H1 (cell line): Measurements from ENCODE around the gene SLFN12. TPM values are rescaled to one million over a fixed set of nuclear protein-coding genes. Genes with fewer than 3 reads are reported as not detected.

Source experiments
- CTCF ChIA-PET: fragments of 300-600 bp; sonication (Branson Sonifier 250); formaldehyde crosslinking; loops from one replicate; lab custom pipeline; 2021; ENCODE audit not compliant: partially characterized antibody; lab: Charles Lee
- POLR2A ChIA-PET: fragments of 300-600 bp; sonication (Branson Sonifier 250); formaldehyde crosslinking; loops from one replicate; lab custom pipeline; 2021; ENCODE audit warnings: inconsistent platforms; ENCODE audit not compliant: partially characterized antibody; lab: Charles Lee
- DNase-seq, 2 experiments: peaks; one replicate each; pipeline versions ENCODE4 v3.0.0 to v3.0.0-alpha.2; 2010 to 2022; ENCODE audit warnings: low spot score in 2 of 2, low read depth in 1 of 2, mixed read lengths in 1 of 2
- FAIRE-seq: peaks from 2 replicates; lab custom pipeline; 2011; peaks lifted over from hg19 to GRCh38; lab: Jason Lieb, UNC
- H2AFZ ChIP-seq: 2 replicates; pipeline ENCODE4 v1.8.1; 2012; ENCODE audit warnings: low read length, inconsistent platforms
- H2AK5ac ChIP-seq: 2 replicates; pipeline ENCODE4 v1.6.1; 2013; ENCODE audit warnings: low read depth, low read length
- H2BK120ac ChIP-seq: replicated peaks from 2 replicates; pipeline ENCODE3; 2013; ENCODE audit warnings: low read depth, low read length, inconsistent platforms
- H2BK12ac ChIP-seq: 2 replicates; pipeline ENCODE4 v1.6.1; 2013; ENCODE audit warnings: low read depth, low read length
- H2BK15ac ChIP-seq: 2 replicates; pipeline ENCODE4 v1.6.1; 2013; ENCODE audit warnings: low read length
- H2BK20ac ChIP-seq: 2 replicates; pipeline ENCODE4 v1.6.1; 2013; ENCODE audit warnings: low read length
- H2BK5ac ChIP-seq: 2 replicates; pipeline ENCODE4 v1.6.1; 2013; ENCODE audit warnings: low read depth, low read length
- H3K14ac ChIP-seq: 2 replicates; pipeline ENCODE4 v1.6.1; 2013; ENCODE audit warnings: inconsistent platforms; ENCODE audit not compliant: insufficient read length
- H3K18ac ChIP-seq: 2 replicates; pipeline ENCODE4 v1.6.1; 2013; ENCODE audit warnings: low read length; ENCODE audit errors: extremely low read depth
- H3K23ac ChIP-seq: 2 replicates; pipeline ENCODE4 v1.6.1; 2013; ENCODE audit warnings: inconsistent platforms; ENCODE audit not compliant: insufficient read length
- H3K23me2 ChIP-seq: 2 replicates; pipeline ENCODE4 v1.6.1; 2013; ENCODE audit warnings: low read depth, low read length
- H3K27ac ChIP-seq: 2 replicates; pipeline ENCODE4 v1.6.1; 2011; ENCODE audit warnings: low read depth, low read length, inconsistent platforms
- H3K27me3 ChIP-seq, 4 experiments: replicated peaks in 1 of 4; 1 replicate in 1 of 4; 2 replicates in 3 of 4; pipeline versions ENCODE4 v1.6.1 to v1.8.1; 2011 to 2013; ENCODE audit warnings: low read length in 3 of 4, mild to moderate bottlenecking in 3 of 4, inconsistent platforms in 2 of 4, mixed read lengths in 2 of 4, moderate library complexity in 1 of 4; ENCODE audit not compliant: control insufficient read depth in 3 of 4, insufficient read depth in 3 of 4; ENCODE audit errors: extremely low read depth in 1 of 4
- H3K36me3 ChIP-seq, 4 experiments: 2 replicates each; pipeline versions ENCODE4 v1.6.1 to v1.8.1; 2011 to 2013; ENCODE audit warnings: mild to moderate bottlenecking in 4 of 4, low read length in 3 of 4, moderate library complexity in 2 of 4, control low read depth in 1 of 4, inconsistent platforms in 1 of 4; ENCODE audit not compliant: insufficient read depth in 4 of 4, control insufficient read depth in 2 of 4
- H3K4ac ChIP-seq: replicated peaks from 2 replicates; pipeline ENCODE3; 2013; ENCODE audit warnings: low read length, low read depth, mixed read lengths, inconsistent platforms; ENCODE audit not compliant: insufficient read length
- H3K4me1 ChIP-seq, 4 experiments: replicated peaks in 1 of 4; 1 replicate in 1 of 4; 2 replicates in 3 of 4; pipeline versions ENCODE4 v1.6.1 to v1.8.1; 2011 to 2013; ENCODE audit warnings: low read length in 3 of 4, inconsistent platforms in 2 of 4, mixed read lengths in 1 of 4; ENCODE audit not compliant: insufficient read depth in 4 of 4, control insufficient read depth in 3 of 4
- H3K4me2 ChIP-seq, 2 experiments: 2 replicates each; pipeline versions ENCODE4 v1.6.1 to v1.8.1; 2011 to 2013; ENCODE audit warnings: low read depth in 2 of 2, low read length in 2 of 2, control low read depth in 1 of 2, inconsistent platforms in 1 of 2, mild to moderate bottlenecking in 1 of 2; ENCODE audit not compliant: insufficient read depth in 1 of 2
- H3K4me3 ChIP-seq, 4 experiments: fragments of 200-600, 300-600 bp in 1 of 4; sonication (generic), shearing (Covaris generic), sonication (Bioruptor Twin) in 1 of 4; 2 replicates each; pipeline versions ENCODE4 v1.5.1 to v1.8.1; 2011 to 2016; ENCODE audit warnings: low read length in 4 of 4, low read depth in 3 of 4, control low read depth in 2 of 4, inconsistent platforms in 2 of 4, mild to moderate bottlenecking in 2 of 4, mixed read lengths in 1 of 4, moderate library complexity in 1 of 4; ENCODE audit not compliant: insufficient read depth in 2 of 4; ENCODE audit errors: extremely low read depth in 1 of 4
- H3K56ac ChIP-seq: replicated peaks from 2 replicates; pipeline ENCODE3; 2013; ENCODE audit warnings: low read depth, mild to moderate bottlenecking, mixed read lengths, low read length, inconsistent platforms; ENCODE audit not compliant: insufficient read length
- H3K79me1 ChIP-seq: 2 replicates; pipeline ENCODE4 v1.6.1; 2013; ENCODE audit warnings: low read depth, low read length, control low read depth
- H3K79me2 ChIP-seq, 2 experiments: 2 replicates each; pipeline versions ENCODE4 v1.6.1 to v1.8.1; 2012 to 2013; ENCODE audit warnings: low read length in 2 of 2, mild to moderate bottlenecking in 2 of 2, inconsistent platforms in 1 of 2; ENCODE audit not compliant: insufficient read depth in 2 of 2, control insufficient read depth in 1 of 2
- H3K9ac ChIP-seq, 4 experiments: replicated peaks in 1 of 4; 1 replicate in 1 of 4; 2 replicates in 3 of 4; pipeline versions ENCODE4 v1.6.1 to v1.8.1; 2011 to 2013; ENCODE audit warnings: low read depth in 3 of 4, low read length in 3 of 4, control low read depth in 2 of 4, mild to moderate bottlenecking in 2 of 4, moderate library complexity in 2 of 4, inconsistent platforms in 1 of 4; ENCODE audit errors: extremely low read depth in 1 of 4
- H3K9me3 ChIP-seq, 2 experiments: 2 replicates each; pipeline versions ENCODE4 v1.6.1 to v1.8.1; 2012 to 2013; ENCODE audit warnings: mild to moderate bottlenecking in 2 of 2, moderate library complexity in 2 of 2, control low read depth in 1 of 2, inconsistent platforms in 1 of 2, low read depth in 1 of 2, low read length in 1 of 2, mixed read lengths in 1 of 2; ENCODE audit not compliant: insufficient read depth in 2 of 2
- H4K20me1 ChIP-seq, 2 experiments: replicated peaks in 1 of 2; 2 replicates each; pipeline versions ENCODE3 to v1.8.1; 2011 to 2013; ENCODE audit warnings: inconsistent platforms in 2 of 2, low read length in 2 of 2, mild to moderate bottlenecking in 1 of 2; ENCODE audit not compliant: insufficient read depth in 2 of 2, control insufficient read depth in 1 of 2
- H4K5ac ChIP-seq: 2 replicates; pipeline ENCODE4 v1.6.1; 2013; ENCODE audit warnings: low read length, low read depth, mixed read lengths, inconsistent platforms; ENCODE audit not compliant: insufficient read length
- H4K8ac ChIP-seq: 2 replicates; pipeline ENCODE4 v1.8.0; 2013; ENCODE audit warnings: mild to moderate bottlenecking, moderate library complexity, low read length, inconsistent platforms; ENCODE audit not compliant: insufficient read depth; ENCODE audit errors: extremely low read depth
- H4K91ac ChIP-seq: replicated peaks from 2 replicates; pipeline ENCODE3; 2013; ENCODE audit warnings: low read length, mixed read lengths, inconsistent platforms; ENCODE audit not compliant: insufficient read length
- ASH2L ChIP-seq: fragments of 200-600, 300-600 bp; sonication (generic); IDR thresholded peaks from one replicate; pipeline ENCODE4 v1.7.1; 2017; ENCODE audit warnings: low read length
- CHD2 ChIP-seq: IDR thresholded peaks from 2 replicates; pipeline ENCODE4 v1.6.1; 2012; ENCODE audit warnings: low read length, improper control_type of control experiment
- FOSL1 ChIP-seq: IDR thresholded peaks from 2 replicates; pipeline ENCODE4 v1.6.1; 2011; ENCODE audit warnings: mild to moderate bottlenecking, low read depth, low read length, moderate library complexity; ENCODE audit not compliant: insufficient read depth
- GTF2F1 ChIP-seq: IDR thresholded peaks from 2 replicates; pipeline ENCODE4 v1.6.1; 2012; ENCODE audit warnings: low read depth, low read length, improper control_type of control experiment, borderline replicate concordance
- POLR2AphosphoS5 ChIP-seq: IDR thresholded peaks from 2 replicates; pipeline ENCODE4 v1.6.1; 2011; ENCODE audit warnings: low read depth, low read length
- SP1 ChIP-seq: IDR thresholded peaks from 2 replicates; pipeline ENCODE4 v1.6.1; 2011; ENCODE audit warnings: low read depth, low read length
- SP4 ChIP-seq: IDR thresholded peaks from 2 replicates; pipeline ENCODE4 v1.6.1; 2012; ENCODE audit warnings: low read length, inconsistent platforms
- TAF1 ChIP-seq: IDR thresholded peaks from 2 replicates; pipeline ENCODE4 v1.6.1; 2011; ENCODE audit warnings: mild to moderate bottlenecking, low read depth, low read length
- WGBS, 2 experiments: shearing (Covaris generic) in 1 of 2; methylation state at CpG; one replicate each; pipeline versions ENCODE4 v1.1.6 to v1.1.7; 2013 to 2015; ENCODE audit warnings: low lambda C conversion rate in 2 of 2, mixed read lengths in 2 of 2, inconsistent platforms in 1 of 2, low coverage in 1 of 2, missing lambda C conversion rate in 1 of 2; ENCODE audit not compliant: insufficient replicate concordance in 2 of 2, insufficient coverage in 1 of 2, insufficient read length in 1 of 2; ENCODE audit errors: extremely low coverage in 1 of 2, missing lambda C conversion rate in 1 of 2; 5-methylcytosine and 5-hydroxymethylcytosine counted together
- long read RNA-seq, 2 experiments: library from RNA in 1 of 2; library from capped mRNA in 1 of 2; stranded (forward); transcript quantifications; one replicate each; pipeline ENCODE4 v2.0.0, GENCODE V29; 2021; ENCODE audit warnings: inconsistent platforms in 1 of 2
- polyA minus RNA-seq, 3 experiments: library from RNA; depleted of rRNA, polyadenylated mRNA; stranded (reverse); fragments of >200 nt; gene quantifications; 1 replicate in 2 of 3; 2 replicates in 1 of 3; pipeline ENCODE4 v1.2.3, GENCODE V29; 2011
- polyA plus RNA-seq, 7 experiments: library from polyadenylated mRNA; depleted of rRNA in 3 of 7; stranded (reverse) in 5 of 7; unstranded in 2 of 7; fragments of >200 nt in 5 of 7; fragments of 200-250 nt in 2 of 7; gene quantifications; 1 replicate in 5 of 7; 2 replicates in 1 of 7; 4 replicates in 1 of 7; pipeline versions ENCODE4 v1.2.1 to v1.2.3, GENCODE V29; 2011 to 2013; ENCODE audit warnings: missing spikeins in 2 of 7, mixed read lengths in 2 of 7
- total RNA-seq: library from RNA; stranded (reverse); fragmentation: NEBNext Ultra II Directional; extraction: Animal tissue kit (Norgen Biotek cat#: 25700); gene quantifications from 2 replicates; pipeline ENCODE4 v1.2.1, GENCODE V29; 2021

SLFN12 gene
- total RNA-seq (9.4 and 10.7 TPM in 2 replicates), polyA plus RNA-seq (2011; rRNA removed) (1.3 and 1.6 TPM in 2 replicates), polyA minus RNA-seq (2011; rRNA and poly(A)+ RNA removed) (4.9 and 7.3 TPM in 2 replicates)
- polyA plus RNA-seq (2011; cell fraction: cytosol; rRNA removed): 2.8 TPM
- polyA plus RNA-seq (2011; cell fraction: nucleus; rRNA removed): 2.5 TPM
- polyA plus RNA-seq (2012, experiment 1 of 2): 2.9 to 5.6 TPM (median 4.0 TPM) in 4 replicates
- 0.41 TPM for polyA plus RNA-seq (2012, experiment 2 of 2)
- polyA plus RNA-seq (2013, experiment 1 of 2): 4.9 TPM
- 4.9 TPM for polyA plus RNA-seq (2013, experiment 2 of 2)
- 1.8 TPM for polyA minus RNA-seq (2011; cell fraction: cytosol; rRNA and poly(A)+ RNA removed)
- 11.1 TPM for polyA minus RNA-seq (2011; cell fraction: nucleus; rRNA and poly(A)+ RNA removed)
- long read RNA-seq, experiment 1, partial matches to known transcripts: 0 of 1 reads
- long read RNA-seq, experiment 1, other reads (novel, unspliced or antisense): 1 of 1 reads
- long read RNA-seq, experiment 2, partial matches to known transcripts: 1 of 3 reads
- long read RNA-seq, experiment 2, other reads (novel, unspliced or antisense): 1 of 3 reads

- H2BK5ac ChIP-seq: peak within 1 kb of the TSS; percentile 90; the same call in 1 of the 2 replicates
- peak within 1 kb of the TSS in 3 of 4 experiments; percentile 70 to 71 (median 71); a peak in 6 of 7 replicates for H3K9ac ChIP-seq
- no peaks in the 10 kb centered on the region for H3K9me3 ChIP-seq
- H2BK120ac ChIP-seq: no peak within 1 kb of the TSS
- peak within 1 kb of the TSS; percentile 37 to 65 (median 56) for H3K4me3 ChIP-seq
- H3K18ac ChIP-seq: peak within 1 kb of the TSS; percentile 62
- FAIRE-seq (peak; percentile 93), DNase-seq (peak; percentile 70 to 71)
- H3K14ac ChIP-seq: no peak within 1 kb of the TSS
- H3K79me1 ChIP-seq: no peaks in the 10 kb centered on the region
- peak within 1 kb of the TSS; percentile 73 for H3K56ac ChIP-seq
- H3K79me2 ChIP-seq: 0 out of 4 replicates have a peak, but pooled peaks cover 0 to under 1% of the 10 kb centered on the region in 2 experiments
- POLR2A ChIA-PET: interaction anchor here (0.5 to 2.4 kb wide), 9 partner anchors 12 to 291 kb away, joined by 3 to 38 read pairs (median 5); partner anchors contain the start of genes NLE1 and SLFN13
- 1% methylated on average over 22 of the region's 22 CpGs; no CpG with 5 or more reads in 1 of the 2 experiments for WGBS, 2 experiments
- H4K91ac ChIP-seq: peak within 1 kb of the TSS; percentile 67
- peaks cover 0 to 3% of the 10 kb centered on the region in 2 experiments for H4K20me1 ChIP-seq
- H3K23me2 ChIP-seq: peaks cover 5% of the 10 kb centered on the region; the same call in 1 of the 2 replicates
- peak within 1 kb of the TSS; percentile 76 for H4K8ac ChIP-seq
- no peak within 1 kb of the TSS for H2BK15ac ChIP-seq
- H2AFZ ChIP-seq: 0 out of 2 replicates have a peak within 1 kb of the TSS, but pooled peaks have one; percentile 45
- 0 out of 2 replicates have a peak within 1 kb of the TSS, but pooled peaks have one; percentile 3 for H2BK20ac ChIP-seq
- H3K23ac ChIP-seq: no peak within 1 kb of the TSS
- H3K27ac ChIP-seq: peak within 1 kb of the TSS; percentile 53; the same call in 1 of the 2 replicates
- peaks cover 6 to 35% (median 21%) of the 10 kb centered on the region in 4 experiments for H3K27me3 ChIP-seq
- H4K5ac ChIP-seq: peak within 1 kb of the TSS; percentile 8
- peaks cover 0 to 14% (median 8%) of the 10 kb centered on the region in 4 experiments; a peak in 6 of 7 replicates for H3K4me1 ChIP-seq
- H2AK5ac ChIP-seq: peak within 1 kb of the TSS; percentile 93; the same call in 1 of the 2 replicates
- peak within 1 kb of the TSS; percentile 92 for H2BK12ac ChIP-seq
- H3K36me3 ChIP-seq: no peaks in the 10 kb centered on the region
- H3K4me2 ChIP-seq: peak within 1 kb of the TSS; percentile 68 to 84
- CTCF ChIA-PET: interaction anchor here (0.6 to 1.0 kb wide), 4 partner anchors 25 to 175 kb away, joined by 3 to 4 read pairs (median 3); no protein-coding TSS in a partner anchor
- H3K4ac ChIP-seq: peak within 1 kb of the TSS; percentile 82
- no peak for TF ChIP-seq FOSL1
- TF ChIP-seq ASH2L: peak; percentile 6
- TF ChIP-seq GTF2F1: no peak
- TF ChIP-seq CHD2: no peak
- TF ChIP-seq SP4: no peak
- TF ChIP-seq TAF1: peak; percentile 79
- TF ChIP-seq POLR2AphosphoS5: peak; percentile 44; the same call in 1 of the 2 replicates
- peak; percentile 71 for TF ChIP-seq SP1
Observed at GRCh38 chr17:35432176-35433074, at the start of gene SLFN12. Gene SLFN12 (minus strand): TSS chr17:35432500. CDS start chr17:35423028, 9,472 bp downstream.
